HUDEP-2 (cell line): ENCODE results near the gene FDXR.

Experiments used
- DNase-seq, 76 experiments: peaks; one replicate each; lab custom pipeline; 2025; ENCODE audit not compliant: unreplicated experiment in 76 of 76; lab: John Stamatoyannopoulos, UW

The FDXR gene

GRCh38 chr17:74900208-74900607 lies 27.4 kb upstream of the FDXR start:
- no peak for DNase-seq

DNA sequence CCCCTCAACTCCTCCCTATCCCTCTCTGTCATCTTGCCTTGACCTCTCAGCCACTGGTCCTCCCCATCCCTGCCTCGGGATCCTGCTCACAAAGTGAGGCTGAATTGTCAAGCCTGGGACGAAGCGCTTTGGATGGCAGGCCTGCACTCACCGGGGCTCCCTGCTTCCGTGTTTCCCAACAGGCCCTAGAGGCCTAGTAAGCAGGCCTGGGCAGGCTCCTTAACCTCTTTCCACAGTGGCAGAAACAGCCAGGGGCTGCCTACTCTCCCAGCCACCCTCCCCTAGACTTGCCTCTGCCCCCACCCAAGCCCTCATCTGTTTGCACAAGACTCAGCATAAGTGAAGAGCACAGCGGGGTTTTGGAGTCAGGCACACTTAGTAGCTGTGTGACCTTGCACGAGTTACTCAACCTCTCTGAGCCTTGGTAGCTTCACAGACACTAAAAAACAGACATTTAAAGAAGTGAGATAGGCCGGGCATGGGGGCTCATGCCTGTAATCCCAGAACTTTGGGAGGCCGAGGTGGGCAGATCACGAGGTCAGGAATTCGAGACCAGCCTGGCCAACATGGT lies 25.7 kb upstream of the FDXR start:
- DNase-seq, result no peak

DNA sequence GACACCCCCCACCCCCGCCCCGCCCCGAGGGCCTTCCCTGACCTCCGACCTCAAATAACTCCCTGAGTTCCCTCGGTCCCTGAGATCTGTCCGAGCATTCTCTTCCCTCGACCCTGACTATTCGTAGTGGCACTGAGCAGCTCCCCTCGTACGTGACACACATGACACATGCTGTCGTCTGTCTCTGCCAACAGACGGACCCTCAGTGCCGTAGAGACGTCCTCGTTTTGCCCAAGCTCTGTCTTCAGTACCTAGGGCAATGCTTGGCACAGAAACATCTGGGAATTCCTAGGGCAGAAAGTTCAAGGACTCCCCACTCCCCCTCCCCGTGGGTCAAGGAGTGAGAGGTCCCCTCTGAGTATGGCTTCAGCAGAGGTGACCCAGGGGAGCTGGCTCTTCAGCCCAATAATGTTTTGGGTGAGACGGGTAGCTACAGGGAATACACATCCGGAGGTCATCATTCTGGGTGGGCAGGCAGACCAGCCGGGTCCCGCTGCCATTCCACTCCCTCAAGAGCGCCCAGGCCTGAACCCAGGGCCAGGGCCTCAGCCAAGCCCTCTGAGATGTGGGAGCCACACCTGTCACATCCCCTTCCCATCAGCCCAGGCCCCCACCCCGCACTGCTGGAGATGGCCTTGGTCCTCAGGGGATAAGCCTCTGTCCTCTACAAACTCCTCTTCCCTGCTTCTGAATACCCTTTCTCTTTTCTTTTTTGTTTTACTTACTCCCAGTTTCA lies 21.3 kb upstream of the FDXR start:
- no peak for DNase-seq

GRCh38 chr17:74892974-74893911 lies 20.4 kb upstream of the FDXR start, which contains the start of gene FADS6:
TSS of gene FADS6 (minus strand) at chr17:74893633. CDS start at chr17:74893595, 38 bp downstream.
- DNase-seq, result no peak

DNA sequence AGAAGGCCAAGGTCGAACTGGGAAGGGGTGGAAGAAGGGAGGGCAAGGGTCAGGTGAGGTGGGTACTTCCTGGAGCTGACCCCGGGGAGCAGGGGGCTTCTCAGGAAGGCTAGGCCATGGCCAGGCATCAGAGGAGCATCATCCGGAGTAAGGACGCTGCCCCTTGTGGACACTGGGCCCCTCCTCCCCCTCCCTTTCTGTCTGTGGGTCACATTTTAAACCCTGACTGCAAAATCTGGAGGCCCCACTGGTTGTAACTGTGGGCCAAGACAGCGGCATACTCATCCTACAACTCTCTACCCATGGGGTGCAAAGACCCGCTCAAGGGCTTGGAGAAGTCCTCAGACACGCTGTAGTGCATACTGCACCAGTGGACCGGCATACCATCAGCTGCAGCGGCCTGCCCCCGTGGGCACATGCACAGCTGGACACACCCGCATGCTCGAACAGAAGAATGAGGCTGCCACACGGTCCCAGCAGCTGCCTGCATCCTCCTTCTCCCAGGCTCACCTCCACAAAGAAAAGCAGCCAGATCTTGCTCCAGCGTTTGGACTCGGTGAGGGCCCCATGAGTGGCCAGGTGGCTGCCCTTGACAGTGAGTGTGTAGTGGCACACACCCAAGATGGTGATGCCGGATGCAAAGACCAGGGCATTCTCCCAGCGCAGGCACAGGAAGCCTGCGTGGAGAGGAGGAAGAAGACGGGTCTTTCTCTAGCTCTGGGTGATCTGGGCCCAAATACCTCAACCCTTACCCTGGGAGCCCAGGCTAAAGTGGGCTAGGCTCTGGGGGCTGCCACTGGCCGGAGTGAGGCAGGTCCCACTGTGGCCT lies 19.4 kb upstream of the FDXR start:
- DNase-seq, result no peak

DNA sequence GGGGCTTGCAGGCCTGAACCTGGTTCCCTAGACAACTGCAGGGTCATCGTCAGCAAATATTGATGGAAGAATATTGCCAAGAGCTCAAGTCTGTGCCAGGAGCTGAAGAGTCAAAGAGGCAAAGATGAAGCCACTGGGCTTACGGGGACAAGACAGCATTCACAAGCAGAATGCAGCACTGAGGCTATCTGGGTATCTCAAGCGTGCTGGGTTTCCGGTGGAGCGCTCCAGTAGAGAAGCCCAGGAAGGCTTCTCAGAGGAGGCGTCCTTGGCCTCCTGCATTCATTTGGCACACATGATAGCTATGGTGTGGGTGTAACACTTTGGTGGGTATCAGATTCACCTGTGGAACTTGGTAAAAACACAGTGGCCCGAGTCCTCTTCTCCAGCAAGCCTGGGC lies 17.8 kb upstream of the FDXR start:
- DNase-seq, result no peak

DNA sequence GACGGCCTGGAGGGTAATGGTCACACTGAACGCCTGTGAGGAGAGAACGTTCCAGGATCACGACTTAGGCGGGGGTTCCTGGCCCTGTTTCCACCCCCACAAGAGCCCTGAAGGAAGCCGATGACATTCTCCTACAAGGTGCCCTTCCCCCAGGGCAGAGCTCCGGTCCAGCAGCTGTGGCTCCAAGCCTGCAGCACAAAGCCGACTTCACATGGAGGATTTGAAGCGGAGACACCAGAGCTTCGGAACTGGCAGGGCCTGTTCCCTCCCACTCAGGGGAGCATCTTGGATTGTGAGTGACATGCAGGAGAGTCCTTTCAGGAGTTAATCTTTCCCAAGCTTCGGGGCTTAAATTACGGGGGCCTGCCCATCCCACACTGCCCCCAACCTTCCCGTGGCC lies 15.7 kb upstream of the FDXR start:
- no peak for DNase-seq

- DNase-seq, result no peak
Observed at GRCh38 chr17:74883241-74883745, 10.5 kb upstream of the FDXR start.

- no peak for DNase-seq
Observed at GRCh38 chr17:74882517-74883240, 9.9 kb upstream of the FDXR start.

GRCh38 chr17:74881073-74881472 lies 8.3 kb upstream of the FDXR start:
- DNase-seq, result no peak

DNA sequence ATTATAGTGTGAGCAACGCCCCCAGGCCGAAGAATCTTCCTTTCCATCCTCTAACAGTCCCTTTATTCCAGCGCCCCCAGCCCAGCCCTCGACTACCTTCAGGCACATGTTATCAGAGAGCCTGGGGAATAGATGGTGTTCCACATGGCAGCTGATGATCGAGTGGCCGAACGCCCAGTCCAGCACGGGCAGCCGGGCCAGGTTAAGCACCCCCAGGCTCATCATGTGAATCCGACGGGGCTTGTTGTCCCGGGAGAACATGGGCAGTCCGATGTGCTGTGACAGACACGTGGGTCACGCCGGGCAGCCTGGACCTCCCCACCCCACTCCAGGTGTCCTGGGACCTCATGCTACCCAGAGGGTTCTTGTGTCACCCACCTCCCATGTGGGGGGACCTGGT lies 6.5 kb upstream of the FDXR start:
- DNase-seq, result no peak

DNA sequence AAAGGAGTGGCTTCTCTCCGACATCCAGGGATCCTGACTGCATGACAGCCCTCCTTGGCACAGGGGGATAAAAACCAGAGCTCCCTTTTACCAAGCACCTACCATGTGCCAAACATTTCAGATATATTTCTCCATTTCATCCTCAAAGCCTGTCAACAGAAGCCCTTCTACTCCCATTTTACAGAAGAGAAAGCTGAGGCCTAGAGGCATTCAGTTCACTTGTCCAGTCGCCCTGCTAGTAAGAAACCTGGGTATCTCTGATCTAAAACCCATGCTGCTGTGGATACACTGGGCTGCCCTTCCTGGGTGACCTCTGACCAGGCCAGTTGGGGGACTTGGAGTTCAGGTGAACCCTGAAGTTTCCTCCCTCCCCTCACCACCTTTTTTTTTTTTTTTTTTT lies 5.9 kb upstream of the FDXR start:
- DNase-seq, result no peak

DNA sequence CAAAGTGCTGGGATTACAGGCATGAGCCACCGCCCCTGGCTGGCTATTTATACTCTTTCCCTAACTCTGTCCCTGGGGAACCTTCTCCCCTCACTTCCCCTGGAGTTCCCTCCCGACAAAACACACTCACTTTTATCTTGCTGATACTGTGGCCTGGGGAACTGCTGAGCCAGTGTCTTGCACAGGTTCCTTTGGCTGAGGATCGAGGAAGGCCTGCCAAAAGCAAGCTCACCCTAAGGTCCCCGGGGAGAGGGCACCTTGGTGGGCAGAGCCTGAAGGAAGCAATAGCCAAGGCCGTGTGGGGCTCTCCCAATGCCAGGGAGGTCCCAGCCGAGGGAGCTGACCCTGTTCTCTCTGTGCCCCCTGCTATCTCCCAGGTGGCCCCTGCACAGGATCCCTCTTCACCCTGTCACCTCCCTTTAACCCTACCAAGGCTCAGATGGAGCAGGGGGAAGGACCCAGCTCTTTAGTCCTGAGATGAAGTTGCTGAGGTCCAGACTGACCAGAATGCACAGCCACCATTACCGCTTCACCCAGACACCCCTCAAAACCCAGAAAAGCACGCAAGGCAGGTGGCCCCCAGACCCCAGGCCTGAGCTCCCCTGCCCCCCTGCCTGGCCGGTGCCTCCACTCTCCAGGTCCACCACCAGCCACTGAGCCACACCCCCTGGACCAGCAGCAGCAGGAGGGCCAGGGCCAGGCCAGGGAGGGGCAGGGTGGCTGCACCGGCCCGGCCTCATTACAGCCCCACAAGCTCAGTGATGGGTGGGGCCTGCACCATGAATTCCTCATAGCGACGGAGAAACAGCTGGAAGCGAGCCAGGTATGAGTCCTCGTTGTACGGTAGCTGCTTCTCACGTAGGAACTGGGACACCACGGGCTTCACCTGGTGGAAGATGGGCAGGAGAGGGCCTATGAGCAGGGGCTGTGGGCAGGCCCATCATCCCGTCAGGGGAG lies 5.1 kb upstream of the FDXR start:
- DNase-seq, result peak in 9 of 76 experiments; percentile 4 to 31 (median 16)

DNA sequence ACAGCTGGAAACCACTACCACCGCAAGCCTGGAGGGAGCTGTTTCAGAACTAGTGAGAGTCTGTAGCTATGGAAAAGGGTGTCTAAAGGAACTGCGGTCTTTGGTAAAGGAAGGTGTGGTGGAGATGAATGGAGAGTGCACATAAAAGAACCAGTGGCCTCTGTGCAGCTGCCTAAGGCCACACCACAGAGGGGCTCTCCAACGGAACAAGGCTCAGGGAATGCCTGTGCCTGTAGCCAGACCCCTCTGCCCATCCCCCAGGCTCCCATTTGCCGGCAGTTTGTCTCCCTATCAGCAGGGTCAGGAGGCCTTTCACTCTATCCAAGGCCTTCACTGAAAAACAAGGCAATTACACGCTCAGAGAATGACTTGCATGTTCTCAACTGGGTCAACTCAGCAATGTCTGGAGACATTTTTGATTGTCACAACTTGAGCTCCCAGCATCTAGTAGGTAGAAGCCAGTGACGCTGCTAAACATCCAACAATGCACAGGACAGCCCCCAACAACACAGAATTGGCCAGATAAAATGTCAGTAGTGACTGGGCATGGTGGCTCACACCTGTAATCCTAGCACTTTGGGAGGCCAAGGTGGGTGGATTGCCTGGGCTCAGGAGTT lies 3.3 kb upstream of the FDXR start:
- DNase-seq, result peak in 1 of 76 experiments; percentile 13

GRCh38 chr17:74875155-74875976 lies 2.6 kb upstream of the FDXR start:
- no peak for DNase-seq

GRCh38 chr17:74874615-74875037 lies 1.8 kb upstream of the FDXR start:
- DNase-seq, result no peak
